ENCODE measurements around the gene FAM13C.
A peak's percentile ranks its signal among the peaks of the same experiment; 100 is the strongest.

Gene FAM13C

GRCh38 chr10:59281861-59282260 lies 80.5 kb downstream of the FAM13C start:
- peak in 6 of 58 donors; percentile 24 to 61 (median 34) for DNase-seq

DNA sequence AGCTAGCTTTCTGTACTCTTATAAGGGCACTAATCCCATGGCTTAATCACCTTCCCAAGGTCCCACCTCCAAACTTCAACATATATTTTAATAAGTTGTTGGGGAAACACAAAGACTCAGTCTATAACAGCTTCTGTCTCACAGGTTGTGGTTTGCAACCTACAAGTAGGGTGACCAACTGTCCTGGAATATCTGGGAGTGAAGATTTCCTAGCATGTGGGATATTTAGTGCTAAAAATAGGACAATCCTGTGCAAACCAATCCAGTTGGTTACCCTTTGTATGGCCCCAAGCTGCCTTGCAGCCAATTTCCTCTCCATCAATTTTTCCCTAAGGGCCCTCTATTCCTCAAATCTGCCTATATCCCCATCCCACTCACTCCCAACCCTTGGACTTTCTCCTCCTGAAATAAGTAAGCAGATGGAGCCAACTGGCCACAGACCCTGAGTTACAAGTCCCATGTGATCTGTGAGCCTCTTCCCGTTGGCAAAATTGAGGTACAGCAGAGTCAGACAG lies 82.3 kb downstream of the FAM13C start:
- no peak for DNase-seq

- DNase-seq: no peak
Observed at GRCh38 chr10:59279476-59279875, 82.9 kb downstream of the FAM13C start.

- DNase-seq: no peak
Observed at GRCh38 chr10:59276919-59277318, 85.4 kb downstream of the FAM13C start.

DNA sequence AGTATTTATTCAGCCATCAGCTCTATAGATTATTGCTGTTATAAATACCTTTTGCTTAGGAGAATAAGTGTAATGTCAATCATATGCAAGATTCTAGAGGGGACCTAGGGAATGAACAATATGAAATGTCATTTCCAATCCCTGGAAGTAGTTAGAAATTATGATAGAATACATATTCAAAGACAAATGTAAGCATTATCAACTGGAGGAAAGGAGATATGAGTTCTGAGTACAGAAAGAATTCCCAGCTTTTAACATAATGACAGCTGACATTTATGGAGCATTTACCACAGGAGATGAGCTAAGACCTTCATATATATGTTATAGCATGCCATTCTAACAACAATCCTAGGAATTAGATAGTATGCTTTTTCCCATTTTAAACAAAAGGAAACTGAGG lies 86.2 kb downstream of the FAM13C start:
- no peak for DNase-seq

GRCh38 chr10:59273445-59273844 lies 88.9 kb downstream of the FAM13C start:
- peak in 1 of 58 donors; percentile 10 for DNase-seq

DNA sequence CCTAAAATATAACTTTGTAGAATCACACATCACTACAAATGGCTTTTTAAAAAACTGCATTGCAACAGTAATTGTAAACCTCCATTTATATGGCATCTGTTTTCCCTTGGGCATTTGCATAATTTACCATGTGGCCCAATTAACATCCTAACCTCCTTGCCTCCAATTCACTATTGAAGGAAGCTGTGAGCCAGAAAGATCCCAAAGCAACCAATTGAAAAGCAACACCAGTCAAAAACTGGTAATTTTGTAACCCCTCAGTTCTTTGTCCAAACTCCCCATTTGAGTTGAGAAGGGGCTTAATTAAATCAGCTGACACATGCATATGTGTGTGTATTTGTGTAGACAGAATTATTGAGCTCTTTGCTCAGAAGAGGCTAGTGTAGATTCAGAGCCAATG lies 90.3 kb downstream of the FAM13C start:
- peak in 1 of 58 donors; percentile 39 for DNase-seq

DNA sequence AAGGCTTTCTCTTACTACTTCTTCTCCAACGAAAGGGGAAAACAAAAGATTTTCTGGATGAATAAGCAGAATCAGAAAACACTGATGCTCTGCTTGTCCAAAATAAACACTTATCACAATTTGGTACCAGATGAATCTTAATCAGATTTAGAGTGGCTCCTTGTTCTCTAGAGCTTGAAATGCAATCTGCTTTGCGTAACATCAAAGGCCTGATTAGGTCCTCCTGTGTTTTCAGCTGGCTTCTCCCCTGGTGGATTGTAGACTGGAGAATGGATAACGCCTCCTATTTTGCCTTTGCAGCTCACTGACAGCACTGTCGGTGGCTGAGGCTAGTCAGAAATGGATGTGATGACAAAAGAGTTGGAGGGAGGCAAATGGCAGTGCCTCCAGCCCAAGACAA lies 91.2 kb downstream of the FAM13C start:
- DNase-seq: no peak

DNA sequence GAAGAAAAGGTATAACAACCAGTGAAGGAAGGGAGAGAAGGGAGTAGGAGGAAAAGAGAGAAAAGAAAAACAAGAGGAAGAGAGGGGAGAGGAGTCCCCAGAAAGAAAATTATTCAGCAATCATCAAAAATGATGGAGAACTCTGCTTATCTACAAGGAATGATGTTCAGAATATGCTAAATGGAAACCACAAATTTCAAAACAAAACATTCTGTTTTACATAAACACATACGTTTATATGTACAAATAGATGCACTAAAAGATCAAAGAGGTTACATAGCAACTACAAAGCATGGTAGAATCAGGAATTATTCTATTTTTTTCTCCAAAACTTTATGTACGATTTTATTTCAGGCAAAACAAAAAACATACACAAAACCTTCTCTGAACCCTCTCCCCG lies 91.9 kb downstream of the FAM13C start:
- DNase-seq: no peak

DNA sequence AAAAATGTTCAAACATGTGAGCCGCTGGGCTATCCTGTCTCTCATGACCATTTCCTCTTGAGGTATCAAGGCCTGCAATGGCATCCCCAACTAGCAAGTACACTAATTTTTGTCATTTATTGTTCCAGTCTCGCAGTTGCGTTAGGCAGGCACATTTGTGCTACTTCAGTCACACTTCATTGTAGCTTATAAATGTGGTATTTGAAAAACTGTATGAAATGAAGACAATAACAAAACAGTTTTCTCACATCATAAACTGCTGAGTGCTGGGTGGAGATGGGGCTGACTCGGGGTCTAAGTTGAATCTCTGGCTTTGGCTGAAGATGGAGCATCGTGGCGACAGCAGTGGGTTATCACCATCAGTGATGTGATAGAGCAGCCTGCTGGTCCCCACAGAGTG lies 92.7 kb downstream of the FAM13C start:
- no peak for DNase-seq

DNA sequence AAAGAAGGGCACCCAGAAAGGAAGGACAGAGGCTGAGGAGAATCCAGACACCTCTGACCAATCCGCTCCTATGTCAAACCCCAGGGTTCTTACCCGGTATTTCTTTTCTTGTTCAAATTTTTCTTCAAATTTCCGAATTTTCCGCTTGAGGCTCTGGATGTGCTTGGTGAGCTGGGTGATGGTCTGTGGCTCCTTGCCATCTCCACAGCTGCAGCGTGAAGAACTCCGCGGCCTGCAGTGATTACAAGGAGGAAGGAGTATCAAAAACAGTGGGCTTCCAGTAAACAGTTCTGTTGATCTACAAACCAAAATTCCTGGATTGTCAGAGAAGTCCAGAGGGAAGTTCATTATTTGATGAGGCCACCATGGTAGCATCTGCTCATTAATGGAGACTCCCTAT lies 93.9 kb downstream of the FAM13C start:
- DNase-seq: no peak

DNA sequence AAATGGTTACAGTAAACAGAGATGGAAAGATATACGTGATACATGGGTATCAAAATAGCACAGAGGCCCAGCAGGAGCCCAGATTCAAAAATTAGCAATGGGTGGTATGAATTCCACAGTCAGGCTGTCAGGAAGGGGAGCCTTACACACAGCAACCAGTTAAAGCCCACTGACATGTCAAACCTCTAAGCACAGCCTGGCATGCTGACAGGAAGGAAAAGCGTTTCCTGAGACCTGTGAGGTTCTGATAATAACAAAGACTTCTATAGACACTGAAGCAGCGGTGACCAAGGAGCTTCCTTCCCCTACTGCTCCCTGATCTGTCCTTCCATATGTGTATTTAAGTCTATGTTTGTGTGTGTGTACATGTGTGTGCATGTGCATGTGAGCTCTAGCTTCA lies 96.0 kb downstream of the FAM13C start:
- no peak for DNase-seq

- DNase-seq: no peak
Observed at GRCh38 chr10:59265141-59265540, 97.2 kb downstream of the FAM13C start.

DNA sequence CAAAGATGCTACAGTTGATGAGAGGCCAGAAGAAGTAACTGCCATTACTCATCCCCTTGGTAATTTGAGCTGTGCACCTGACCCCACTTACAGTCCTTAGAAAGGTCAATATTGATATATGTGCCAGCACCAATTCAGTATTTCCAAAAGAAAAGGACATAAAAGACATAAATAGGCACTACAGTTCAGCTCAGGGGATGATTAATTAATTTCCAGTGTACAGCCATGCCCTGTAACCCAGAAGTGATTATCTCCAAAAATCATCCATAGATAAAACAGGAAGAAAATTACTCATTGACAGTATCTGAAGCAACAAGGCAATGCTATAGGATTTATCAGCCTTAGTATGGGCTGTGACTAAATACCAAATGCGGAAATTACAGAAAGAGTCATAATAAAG lies 103.5 kb downstream of the FAM13C start:
- no peak for DNase-seq

- no peak for DNase-seq
Observed at GRCh38 chr10:59257224-59257623, 105.1 kb downstream of the FAM13C start.

DNA sequence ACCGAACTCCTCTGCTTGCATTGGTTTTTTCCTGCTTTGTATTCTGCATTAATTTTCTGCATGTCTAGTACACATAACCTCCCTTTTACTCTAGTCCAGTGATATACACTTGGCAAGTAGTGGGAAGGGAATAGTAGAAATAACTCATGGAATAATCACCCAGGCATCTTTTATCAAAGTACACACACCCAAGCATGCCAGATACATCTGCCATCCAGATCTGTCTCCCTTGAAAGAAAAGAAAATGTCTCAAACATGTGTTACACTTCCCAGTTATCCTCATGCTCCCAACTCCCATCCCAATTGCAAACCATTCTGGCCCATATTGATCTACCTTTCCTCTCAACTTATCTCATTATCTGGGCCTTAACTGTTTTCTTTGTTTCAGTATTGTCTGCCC lies 106.9 kb downstream of the FAM13C start:
- DNase-seq: no peak

- DNase-seq: no peak
Observed at GRCh38 chr10:59252491-59252890, 109.9 kb downstream of the FAM13C start.

DNA sequence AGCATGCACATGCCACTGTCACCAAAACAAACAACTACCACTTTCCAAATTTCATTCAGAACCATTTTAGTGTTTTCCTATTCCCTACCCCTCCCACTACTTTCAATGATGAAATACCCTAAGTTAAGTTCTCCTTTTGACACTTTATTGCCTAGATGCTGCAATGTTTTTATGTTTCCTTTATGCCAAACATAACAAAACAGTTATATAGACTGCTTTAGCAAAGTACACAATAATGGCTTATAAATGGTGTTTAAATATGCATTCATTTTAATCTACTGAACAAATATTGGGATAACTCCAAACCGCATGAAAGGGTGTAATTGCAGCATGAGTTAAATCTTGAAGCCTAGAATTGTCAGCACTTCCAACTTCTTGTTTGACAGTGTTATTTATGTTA lies 116.7 kb downstream of the FAM13C start:
- DNase-seq: no peak

GRCh38 chr10:59244871-59245270 lies 117.5 kb downstream of the FAM13C start:
- DNase-seq: no peak

- DNase-seq: no peak
Observed at GRCh38 chr10:59243611-59244195, 118.6 kb downstream of the FAM13C start.

- no peak for DNase-seq
Observed at GRCh38 chr10:59242991-59243390, 119.4 kb downstream of the FAM13C start.

- no peak for DNase-seq
Observed at GRCh38 chr10:59242057-59242456, 120.3 kb downstream of the FAM13C start.

DNA sequence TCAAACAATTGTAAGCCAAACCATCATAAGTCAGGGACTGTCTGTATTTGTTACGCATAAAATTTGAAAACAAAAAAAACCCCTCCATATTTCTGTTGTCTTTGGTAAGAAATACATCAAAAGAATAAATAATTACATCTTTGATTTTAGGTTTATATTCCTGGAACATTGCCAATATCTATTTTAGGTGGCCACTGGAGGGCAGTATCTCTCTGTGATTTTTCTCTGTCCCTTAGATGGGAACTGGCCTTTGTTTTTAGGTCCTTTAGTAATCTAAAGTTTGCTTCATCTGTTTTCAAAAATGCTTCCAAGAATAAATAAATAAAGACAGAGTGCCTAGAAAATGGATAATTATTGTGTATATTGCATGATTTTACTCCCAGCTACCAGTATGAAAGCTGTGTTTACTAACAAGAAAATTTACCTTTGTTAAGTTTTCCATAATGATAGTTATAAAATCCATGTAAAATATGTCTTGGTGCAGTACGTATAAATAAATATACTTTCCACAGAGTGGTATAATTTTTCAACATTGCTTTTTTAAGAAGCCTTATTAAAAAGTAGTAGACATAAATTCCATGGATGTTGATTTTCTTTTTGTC lies 121.7 kb downstream of the FAM13C start:
- DNase-seq: peak in 2 of 58 donors; percentile 14 to 44

All from anterior cingulate cortex (tissue), 58 donors.